Esophagus muscularis mucosa (tissue), 4 donors: ENCODE results near the gene ARFGAP1. TPM values are rescaled to one million over a fixed set of nuclear protein-coding genes. Genes with fewer than 3 reads are reported as not detected.

Experiments
- DNase-seq: peaks from one replicate; pipeline ENCODE4 v3.0.0-alpha.2; 2017; ENCODE audit errors: extremely low spot score
- H3K27ac ChIP-seq, 4 donors: fragments of 200-600 bp; sonication (generic); replicated peaks in 1 of 4; 1 replicate in 3 of 4; 2 replicates in 1 of 4; pipeline ENCODE4 v1.5.1; 2016 to 2019; ENCODE audit warnings: mild to moderate bottlenecking in 1 of 4
- H3K27me3 ChIP-seq, 4 donors: fragments of 200-600 bp; sonication (generic); one replicate each; pipeline versions ENCODE4 v1.5.1 to v1.6.0; 2016 to 2019
- H3K36me3 ChIP-seq, 4 donors: fragments of 200-600 bp; sonication (generic); one replicate each; pipeline ENCODE4 v1.5.1; 2016 to 2019
- H3K4me1 ChIP-seq, 4 donors: fragments of 200-600 bp; sonication (generic); one replicate each; pipeline ENCODE4 v1.5.1; 2016 to 2019
- H3K4me3 ChIP-seq, 4 donors: fragments of 200-600 bp; sonication (generic); 1 replicate in 2 of 4; 2 replicates in 2 of 4; pipeline ENCODE4 v1.5.1; 2016 to 2019; ENCODE audit warnings: mild to moderate bottlenecking in 4 of 4, moderate library complexity in 1 of 4
- H3K9me3 ChIP-seq, 4 donors: fragments of 200-600 bp; sonication (generic); 1 replicate in 3 of 4; 2 replicates in 1 of 4; pipeline ENCODE4 v1.5.1; 2016 to 2019
- EP300 ChIP-seq: sonication (generic); formaldehyde crosslinking; IDR thresholded peaks from one replicate; pipeline ENCODE4 v1.6.1; 2017; ENCODE audit warnings: antibody characterized with exemption
- POLR2A ChIP-seq: fragments of 450-650 bp; IDR thresholded peaks from one replicate; pipeline ENCODE4 v1.6.1; 2017; ENCODE audit warnings: antibody characterized with exemption, moderate library complexity, mild to moderate bottlenecking, low read depth
- POLR2AphosphoS5 ChIP-seq, 2 donors: sonication (generic); formaldehyde crosslinking; IDR thresholded peaks; one replicate each; pipeline ENCODE4 v1.6.1; 2017; ENCODE audit warnings: antibody characterized with exemption in 2 of 2
- WGBS: methylation state at CpG from one replicate; pipeline ENCODE4 v1.1.5; 2018; 5-methylcytosine and 5-hydroxymethylcytosine counted together
- intact Hi-C: fragments of 100-400 bp; cut with DNase I; formaldehyde crosslinking; loops from one replicate; pipeline ENCODE4 v1.15.1; 2023
- total RNA-seq, 4 donors: library from RNA; depleted of rRNA; stranded (reverse); fragments of >200 nt; gene quantifications; one replicate each; pipeline versions ENCODE4 v1.1.0 to v1.2.1, GENCODE V29; 2016
- TF ChIP-seq, protein P1 (sequence below), 3 experiments: fragments of 200-600 bp in 2 of 3; fragments of 450-650 bp in 1 of 3; sonication (generic) in 2 of 3; IDR thresholded peaks; one replicate each; pipeline ENCODE4 v1.5.1; 2017 to 2019; ENCODE audit warnings: antibody characterized with exemption in 3 of 3, mild to moderate bottlenecking in 2 of 3, moderate library complexity in 1 of 3

Gene ARFGAP1
- total RNA-seq, 4 donors from 2014 or later, result 35.8 to 50.9 (median 39.5) TPM

GRCh38 chr20:63283397-63284082 is 10.9 kb downstream of the ARFGAP1 start:
- Histone ChIP-seq H3K27ac (no peak overlapping the region), H3K4me3 (no peak overlapping the region), H3K9me3 (no peaks in the 10 kb centered on the region), H3K36me3 (peaks cover 49 to 100% (median 94%) of the 10 kb centered on the region in 4 donors), H3K27me3 (no peaks in the 10 kb centered on the region), H3K4me1 (no peaks in the 10 kb centered on the region)
- WGBS, result 91% methylated on average over 32 of the region's 33 CpGs
- no peak for DNase-seq
- no peak for TF ChIP-seq EP300
- no peak for TF ChIP-seq POLR2A
- no peak for TF ChIP-seq POLR2AphosphoS5 (IDR thresholded peaks at IDR 0.05)
- TF ChIP-seq, protein P1, sequence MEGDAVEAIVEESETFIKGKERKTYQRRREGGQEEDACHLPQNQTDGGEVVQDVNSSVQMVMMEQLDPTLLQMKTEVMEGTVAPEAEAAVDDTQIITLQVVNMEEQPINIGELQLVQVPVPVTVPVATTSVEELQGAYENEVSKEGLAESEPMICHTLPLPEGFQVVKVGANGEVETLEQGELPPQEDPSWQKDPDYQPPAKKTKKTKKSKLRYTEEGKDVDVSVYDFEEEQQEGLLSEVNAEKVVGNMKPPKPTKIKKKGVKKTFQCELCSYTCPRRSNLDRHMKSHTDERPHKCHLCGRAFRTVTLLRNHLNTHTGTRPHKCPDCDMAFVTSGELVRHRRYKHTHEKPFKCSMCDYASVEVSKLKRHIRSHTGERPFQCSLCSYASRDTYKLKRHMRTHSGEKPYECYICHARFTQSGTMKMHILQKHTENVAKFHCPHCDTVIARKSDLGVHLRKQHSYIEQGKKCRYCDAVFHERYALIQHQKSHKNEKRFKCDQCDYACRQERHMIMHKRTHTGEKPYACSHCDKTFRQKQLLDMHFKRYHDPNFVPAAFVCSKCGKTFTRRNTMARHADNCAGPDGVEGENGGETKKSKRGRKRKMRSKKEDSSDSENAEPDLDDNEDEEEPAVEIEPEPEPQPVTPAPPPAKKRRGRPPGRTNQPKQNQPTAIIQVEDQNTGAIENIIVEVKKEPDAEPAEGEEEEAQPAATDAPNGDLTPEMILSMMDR (IDR thresholded peaks at IDR 0.05), result no peak
- intact Hi-C loops, result no loop called here

- no peaks in the 10 kb centered on the region for H3K4me1 ChIP-seq
- 74% methylated on average over 8 of the region's 14 CpGs for WGBS
- no peaks in the 10 kb centered on the region for H3K9me3 ChIP-seq
- DNase-seq, result no peak
- H3K36me3 ChIP-seq, result peaks cover 48 to 100% (median 94%) of the 10 kb centered on the region in 4 donors
- peak overlapping the region in 1 of 4 donors; percentile 7 for H3K4me3 ChIP-seq
- no peak overlapping the region for H3K27ac ChIP-seq
- no peaks in the 10 kb centered on the region for H3K27me3 ChIP-seq
- TF ChIP-seq, protein P1 (IDR thresholded peaks at IDR 0.05), result no peak
- TF ChIP-seq POLR2AphosphoS5 (IDR thresholded peaks at IDR 0.05), result no peak
- no peak for TF ChIP-seq EP300
- TF ChIP-seq POLR2A, result no peak
- intact Hi-C loops, result no loop called here
Observed at GRCh38 chr20:63284083-63284440, 11.4 kb downstream of the ARFGAP1 start.

DNA sequence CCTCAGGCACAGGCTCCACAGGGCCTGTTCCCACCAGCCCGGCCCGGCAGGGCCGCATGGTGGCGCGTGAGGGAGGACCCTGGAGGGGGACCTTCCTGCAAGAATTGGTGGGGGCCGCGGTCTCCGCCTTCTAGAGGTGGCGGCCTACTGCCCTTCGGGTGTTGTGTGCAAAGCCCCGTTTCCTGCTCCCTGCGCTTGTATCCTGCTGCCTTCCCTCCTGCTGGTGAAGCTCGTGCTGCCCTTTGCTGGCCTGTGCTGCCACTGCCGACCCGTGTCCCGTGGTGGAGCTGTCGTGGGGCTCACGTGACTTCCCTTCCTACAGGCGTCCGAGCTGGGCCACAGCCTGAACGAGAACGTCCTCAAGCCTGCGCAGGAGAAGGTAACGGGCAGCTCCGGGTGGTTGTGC is 11.9 kb downstream of the ARFGAP1 start:
- WGBS, result 86% methylated on average over 20 of the region's 25 CpGs
- DNase-seq, result no peak
- H3K36me3 ChIP-seq, result peaks cover 43 to 100% (median 93%) of the 10 kb centered on the region in 4 donors
- H3K4me1 ChIP-seq, result no peaks in the 10 kb centered on the region
- intact Hi-C loops, result no loop called here
- no peaks in the 10 kb centered on the region for H3K9me3 ChIP-seq
- peak overlapping the region in 1 of 4 donors; percentile 7 for H3K4me3 ChIP-seq
- H3K27me3 ChIP-seq, result no peaks in the 10 kb centered on the region
- H3K27ac ChIP-seq, result no peak overlapping the region
- TF ChIP-seq, protein P1 (IDR thresholded peaks at IDR 0.05), result no peak
- TF ChIP-seq POLR2A (no peak), EP300 (no peak), POLR2AphosphoS5 (IDR thresholded peaks at IDR 0.05) (no peak)

- Histone ChIP-seq H3K9me3 (no peaks in the 10 kb centered on the region), H3K27me3 (no peaks in the 10 kb centered on the region), H3K36me3 (peaks cover 38 to 95% (median 88%) of the 10 kb centered on the region in 4 donors), H3K4me1 (no peaks in the 10 kb centered on the region), H3K27ac (no peak overlapping the region), H3K4me3 (no peak overlapping the region)
- DNase-seq, result no peak
- TF ChIP-seq EP300 (no peak), POLR2AphosphoS5 (IDR thresholded peaks at IDR 0.05) (no peak), POLR2A (no peak)
- TF ChIP-seq, protein P1 (IDR thresholded peaks at IDR 0.05), result no peak
- WGBS, result 92% methylated on average over 9 of the region's 13 CpGs
- intact Hi-C loops, result no loop called here
Observed at GRCh38 chr20:63284981-63285524, 12.4 kb downstream of the ARFGAP1 start.
